AG04450 (cell line): ENCODE results near the gene TMEM135. TPM values are rescaled to one million over a fixed set of nuclear protein-coding genes. Genes with fewer than 3 reads are reported as not detected.
"Not testable (repeated sequence)": the region's sequence is repeated elsewhere in the genome, so short reads cannot be mapped to it uniquely, and the experiment has no call there.

Experiments used
- CTCF ChIA-PET: fragments of 300-600, 350-600 bp; formaldehyde crosslinking; extraction: SDS; loops from one replicate; lab custom pipeline; 2022; ENCODE audit warnings: antibody characterized with exemption, inconsistent platforms; lab: Charles Lee
- POLR2A ChIA-PET: fragments of 350-600 bp; formaldehyde crosslinking; extraction: SDS; loops from one replicate; lab custom pipeline; 2021; ENCODE audit warnings: antibody characterized with exemption, inconsistent platforms; lab: Yijun Ruan, JAX
- DNase-seq: peaks from one replicate; pipeline ENCODE4 v3.0.0-alpha.2; 2011; ENCODE audit warnings: low read depth, low spot score
- H3K27ac ChIP-seq: one replicate; pipeline ENCODE4 v1.5.1; 2012; ENCODE audit warnings: low read depth, low read length, control low read depth
- H3K27me3 ChIP-seq: one replicate; pipeline ENCODE4 v1.6.0; 2012; ENCODE audit warnings: low read length; ENCODE audit not compliant: control insufficient read depth, insufficient read depth
- H3K4me3 ChIP-seq: 2 replicates; pipeline ENCODE4 v1.5.1; 2011; ENCODE audit warnings: mild to moderate bottlenecking, low read depth, low read length, control low read depth
- H3K9me3 ChIP-seq: 2 replicates; pipeline ENCODE4 v1.5.1; 2012; ENCODE audit warnings: low read length; ENCODE audit not compliant: control insufficient read depth, insufficient read depth
- polyA plus RNA-seq: library from polyadenylated mRNA; depleted of rRNA; stranded (reverse); fragments of >200 nt; gene quantifications from 2 replicates; pipeline ENCODE4 v1.2.3, GENCODE V29; 2011
- TF ChIP-seq, protein P1 (sequence below): IDR thresholded peaks from 2 replicates; pipeline ENCODE4 v1.5.1; 2011; ENCODE audit warnings: low read depth, low read length, control low read depth, inconsistent platforms

The TMEM135 gene
- polyA plus RNA-seq, 1 experiment, result 12.6 TPM

GRCh38 chr11:87150936-87151335 is 113.2 kb downstream of the TMEM135 start:
- DNase-seq, result no peak
- Histone ChIP-seq H3K9me3 (no peaks in the 10 kb centered on the region), H3K27ac (no peak overlapping the region), H3K27me3 (no peaks in the 10 kb centered on the region), H3K4me3 (no peak overlapping the region)
- CTCF ChIA-PET, result interaction anchor here (0.7 kb wide), 1 partner anchor 110 kb away, joined by 3 read pairs; no protein-coding TSS in a partner anchor
- TF ChIP-seq, protein P1, sequence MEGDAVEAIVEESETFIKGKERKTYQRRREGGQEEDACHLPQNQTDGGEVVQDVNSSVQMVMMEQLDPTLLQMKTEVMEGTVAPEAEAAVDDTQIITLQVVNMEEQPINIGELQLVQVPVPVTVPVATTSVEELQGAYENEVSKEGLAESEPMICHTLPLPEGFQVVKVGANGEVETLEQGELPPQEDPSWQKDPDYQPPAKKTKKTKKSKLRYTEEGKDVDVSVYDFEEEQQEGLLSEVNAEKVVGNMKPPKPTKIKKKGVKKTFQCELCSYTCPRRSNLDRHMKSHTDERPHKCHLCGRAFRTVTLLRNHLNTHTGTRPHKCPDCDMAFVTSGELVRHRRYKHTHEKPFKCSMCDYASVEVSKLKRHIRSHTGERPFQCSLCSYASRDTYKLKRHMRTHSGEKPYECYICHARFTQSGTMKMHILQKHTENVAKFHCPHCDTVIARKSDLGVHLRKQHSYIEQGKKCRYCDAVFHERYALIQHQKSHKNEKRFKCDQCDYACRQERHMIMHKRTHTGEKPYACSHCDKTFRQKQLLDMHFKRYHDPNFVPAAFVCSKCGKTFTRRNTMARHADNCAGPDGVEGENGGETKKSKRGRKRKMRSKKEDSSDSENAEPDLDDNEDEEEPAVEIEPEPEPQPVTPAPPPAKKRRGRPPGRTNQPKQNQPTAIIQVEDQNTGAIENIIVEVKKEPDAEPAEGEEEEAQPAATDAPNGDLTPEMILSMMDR, result no peak
- POLR2A ChIA-PET, result no interaction called here

DNA sequence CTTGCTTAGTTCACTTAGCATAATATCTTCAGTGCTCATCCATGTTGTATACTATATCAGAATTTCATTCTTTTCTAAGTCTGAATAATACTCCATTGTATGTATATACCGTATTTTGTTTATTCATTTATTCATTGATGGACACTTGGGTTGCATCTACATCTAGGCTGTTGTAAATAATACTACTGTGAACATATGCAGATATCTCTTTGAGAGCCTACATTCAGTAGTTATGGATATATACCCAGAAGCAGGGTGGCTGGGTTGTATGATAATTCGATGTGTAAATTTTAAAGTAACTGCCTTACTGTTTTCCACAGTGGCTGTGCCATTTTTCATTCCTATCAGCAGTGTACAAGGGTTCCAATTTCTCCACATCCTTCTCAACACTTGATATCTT is 116.5 kb downstream of the TMEM135 start:
- H3K9me3 ChIP-seq, result no peaks in the 10 kb centered on the region
- POLR2A ChIA-PET, result no interaction called here
- no peak overlapping the region for H3K4me3 ChIP-seq
- DNase-seq, result no peak
- no peak overlapping the region for H3K27ac ChIP-seq
- no peaks in the 10 kb centered on the region for H3K27me3 ChIP-seq
- CTCF ChIA-PET, result no interaction called here
- TF ChIP-seq, protein P1, result no peak

DNA sequence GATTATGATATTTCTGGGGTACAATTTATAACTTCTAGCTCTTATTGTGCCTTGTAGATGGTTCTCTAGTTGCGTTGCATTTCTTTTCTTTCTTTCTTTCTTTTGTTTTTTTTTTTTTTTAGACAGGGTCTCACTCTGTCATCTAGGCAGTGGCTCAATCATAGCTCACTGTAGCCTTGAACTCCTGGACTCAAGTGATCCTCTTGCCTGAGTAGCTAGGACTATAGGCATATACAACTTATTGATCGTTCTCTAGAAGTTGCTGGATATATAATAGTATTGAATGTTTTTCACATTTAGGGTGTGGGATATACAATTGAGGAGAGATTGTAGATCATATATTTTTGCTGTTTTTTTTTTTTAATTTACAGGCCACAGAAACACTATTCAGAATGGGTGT is 119.2 kb downstream of the TMEM135 start:
- POLR2A ChIA-PET, result no interaction called here
- TF ChIP-seq, protein P1, result no peak
- H3K4me3 ChIP-seq, result no peak overlapping the region
- no peaks in the 10 kb centered on the region for H3K27me3 ChIP-seq
- no peak overlapping the region for H3K27ac ChIP-seq
- CTCF ChIA-PET, result interaction anchor here (0.6 to 0.9 kb wide), 3 partner anchors 15 to 219 kb away, joined by 3 to 7 read pairs (median 5); no protein-coding TSS in a partner anchor
- no peaks in the 10 kb centered on the region for H3K9me3 ChIP-seq
- DNase-seq, result no peak

DNA sequence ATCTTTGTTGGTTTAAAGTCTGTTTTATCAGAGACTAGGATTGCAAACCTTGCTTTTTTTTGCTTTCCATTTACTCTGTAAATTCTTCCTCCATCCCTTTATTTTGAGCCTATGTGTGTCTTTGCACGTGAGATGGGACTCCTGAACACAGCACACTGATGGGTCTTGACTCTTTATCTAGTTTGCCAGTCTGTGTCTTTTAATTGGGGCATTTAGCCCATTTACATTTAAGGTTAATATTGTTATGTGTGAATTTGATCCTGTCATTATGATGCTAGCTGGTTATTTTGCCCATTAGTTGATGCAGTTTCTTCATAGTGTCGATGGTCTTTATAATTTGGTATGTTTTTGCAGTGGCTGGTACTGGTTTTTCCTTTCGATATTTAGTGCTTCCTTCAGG is 131.3 kb downstream of the TMEM135 start:
- H3K9me3 ChIP-seq, H3K27me3 ChIP-seq, CTCF ChIA-PET, H3K27ac ChIP-seq, DNase-seq, POLR2A ChIA-PET, H3K4me3 ChIP-seq: not testable (repeated sequence)

DNA sequence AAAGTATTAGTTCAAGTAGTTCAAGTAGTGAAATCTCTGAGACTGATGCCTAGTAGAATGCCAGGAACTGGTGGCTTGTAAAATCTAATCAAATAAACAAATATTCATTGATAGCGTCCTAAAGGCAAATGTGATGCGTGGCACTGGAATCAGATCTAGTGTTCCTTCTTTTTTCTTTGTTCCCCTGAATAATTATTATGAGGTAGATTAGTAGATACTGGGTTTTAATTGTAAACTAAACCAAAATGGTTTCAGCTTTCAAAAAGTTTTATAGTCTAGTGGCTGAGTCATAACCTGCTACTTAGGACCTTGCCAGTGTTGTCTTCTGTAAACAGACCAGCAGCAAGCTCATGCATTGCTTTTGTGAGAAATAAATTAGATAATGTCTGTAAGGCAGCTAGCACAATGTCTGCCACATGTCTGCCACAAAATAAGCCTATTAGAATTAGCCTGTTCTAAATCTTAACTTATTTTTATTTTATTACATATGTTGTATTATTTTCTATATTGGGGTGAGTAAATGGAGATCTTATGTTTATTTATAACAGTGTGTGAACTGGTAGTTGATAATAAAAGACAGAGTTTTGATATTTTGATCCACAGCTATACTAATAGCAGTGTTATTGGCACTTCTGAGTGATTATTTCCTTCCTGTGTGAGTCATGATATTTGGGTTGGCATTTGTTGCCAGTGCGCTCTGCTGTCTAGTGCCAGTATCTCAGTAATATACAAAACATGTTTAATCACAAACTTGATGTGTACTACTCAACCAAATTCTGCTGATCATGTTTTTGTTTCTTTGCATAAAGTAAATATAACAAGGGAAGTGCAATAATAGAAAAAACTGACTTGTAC is 135.7 kb downstream of the TMEM135 start:
- H3K27ac ChIP-seq, result no peak overlapping the region
- no peaks in the 10 kb centered on the region for H3K27me3 ChIP-seq
- H3K4me3 ChIP-seq, result no peak overlapping the region
- POLR2A ChIA-PET, result no interaction called here
- H3K9me3 ChIP-seq, result peaks cover 2% of the 10 kb centered on the region; the same call in 1 of the 2 replicates
- CTCF ChIA-PET, result no interaction called here
- TF ChIP-seq, protein P1, result no peak
- peak; percentile 23 for DNase-seq
